A204.1 (cell line): ENCODE results near the gene EXOSC3.
"Not testable (repeated sequence)": the region's sequence is repeated elsewhere in the genome, so short reads cannot be mapped to it uniquely, and the experiment has no call there.

ENCODE experiments used
- FAIRE-seq: peaks from 2 replicates; lab custom pipeline; 2012; peaks lifted over from hg19 to GRCh38; lab: Jason Lieb, UNC

EXOSC3 gene

GRCh38 chr9:37784616-37785483 lies at the start of gene EXOSC3:
EXOSC3 (minus strand) TSS chr9:37785064; CDS start chr9:37785044, 20 bp downstream.
- peak; percentile 29 for FAIRE-seq

DNA sequence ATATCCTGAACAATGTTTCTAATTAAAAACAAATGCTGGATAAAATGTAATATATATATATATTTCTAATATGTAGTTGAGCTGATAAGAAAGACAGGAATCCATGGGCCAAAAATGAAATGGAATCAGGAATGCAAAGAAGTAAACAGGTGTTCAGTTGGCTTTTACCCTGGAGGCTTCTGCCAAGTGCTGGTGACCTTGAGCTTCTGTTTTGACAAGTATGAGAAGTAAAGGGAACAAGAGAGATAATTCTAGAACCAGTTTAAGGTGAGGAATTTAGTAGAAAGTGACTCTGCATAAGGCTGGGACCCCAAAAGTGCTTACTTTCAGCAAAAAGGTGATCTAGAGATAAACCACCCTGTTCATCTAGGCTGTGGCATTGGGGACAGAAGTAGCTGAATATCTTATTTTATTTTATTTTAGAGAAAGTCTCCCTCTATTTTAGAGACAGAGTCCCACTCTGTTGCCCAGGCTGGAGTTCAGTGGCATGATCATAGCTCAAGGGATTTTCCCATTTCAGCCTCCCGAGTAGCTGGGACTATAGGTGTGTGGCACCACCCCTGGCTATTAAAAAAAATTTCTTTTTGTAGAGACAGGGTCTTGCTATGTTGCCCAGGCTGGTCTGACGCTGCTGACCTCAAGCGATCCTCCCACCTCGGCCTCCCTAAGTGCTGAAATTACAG lies 42.8 kb upstream of the EXOSC3 start:
- no peak for FAIRE-seq

DNA sequence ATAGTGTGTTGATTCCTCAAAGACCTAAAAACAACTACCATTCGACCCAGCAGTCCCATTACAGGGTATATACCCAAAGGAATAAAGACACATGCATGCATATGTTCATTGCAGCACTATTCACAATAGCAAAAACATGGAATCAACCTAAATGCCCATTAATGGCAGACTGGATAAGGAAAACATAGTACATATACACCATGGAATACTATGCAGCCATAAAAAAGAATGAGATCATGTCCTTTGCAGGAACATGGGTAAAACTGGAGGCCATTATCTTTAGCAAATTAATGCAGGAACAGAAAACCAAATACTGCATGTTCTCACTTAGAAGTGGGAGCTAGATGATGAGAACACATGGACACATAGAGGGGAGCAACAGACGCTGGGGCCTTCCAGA lies 40.3 kb upstream of the EXOSC3 start:
- not testable (repeated sequence) for FAIRE-seq

- no peak for FAIRE-seq
Measured at GRCh38 chr9:37820142-37820541, 35.3 kb upstream of the EXOSC3 start.

- FAIRE-seq, result no peak
Measured at GRCh38 chr9:37818849-37819248, 34.0 kb upstream of the EXOSC3 start.

DNA sequence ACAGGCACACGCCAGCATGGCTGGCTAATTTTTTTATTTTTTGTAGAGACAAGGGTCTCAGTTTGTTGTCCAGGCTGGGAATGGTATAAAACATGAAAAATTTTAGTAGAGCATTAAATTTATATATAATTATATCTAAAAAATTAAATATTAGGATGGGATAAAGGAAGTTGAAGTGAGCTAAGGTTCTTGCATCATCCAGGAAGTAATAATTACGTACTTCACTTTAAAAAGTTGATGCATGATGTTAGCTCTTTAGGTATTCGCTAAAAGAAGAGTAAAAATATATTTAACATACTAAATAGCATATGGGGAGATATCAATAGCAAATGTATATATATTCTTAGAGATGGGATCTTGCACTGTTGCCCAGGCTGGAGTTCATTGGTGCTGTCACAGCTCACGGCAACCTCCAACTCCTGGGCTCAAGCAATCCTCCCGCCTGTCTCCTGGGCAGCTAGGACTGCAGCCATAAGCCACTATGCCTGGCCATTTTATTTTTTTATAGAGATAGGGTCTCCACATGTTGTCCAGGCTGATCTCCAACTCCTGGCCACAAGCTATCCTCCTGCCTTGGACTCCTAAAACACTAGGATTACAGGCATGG lies 28.0 kb upstream of the EXOSC3 start:
- no peak for FAIRE-seq

- no peak for FAIRE-seq
Measured at GRCh38 chr9:37811906-37812476, 27.1 kb upstream of the EXOSC3 start.

DNA sequence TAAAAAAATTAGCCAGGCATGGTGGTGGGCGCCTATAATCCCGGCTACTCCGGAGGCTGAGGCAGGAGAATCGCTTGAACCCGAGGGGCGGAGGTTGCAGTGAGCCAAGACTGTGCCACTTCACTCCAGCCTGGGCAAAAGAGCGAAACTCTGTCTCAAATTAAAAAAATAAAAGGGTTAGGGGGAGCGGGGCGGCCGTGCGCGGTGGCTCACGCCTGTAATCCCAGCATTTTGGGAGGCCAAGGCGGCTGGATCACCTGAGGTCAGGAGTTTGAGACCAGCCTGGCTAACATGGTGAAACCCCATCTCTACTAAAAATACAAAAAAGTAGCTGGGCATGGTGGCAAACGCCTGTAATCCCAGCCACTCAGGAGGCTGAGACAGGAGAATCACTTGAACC lies 24.8 kb upstream of the EXOSC3 start:
- not testable (repeated sequence) for FAIRE-seq

DNA sequence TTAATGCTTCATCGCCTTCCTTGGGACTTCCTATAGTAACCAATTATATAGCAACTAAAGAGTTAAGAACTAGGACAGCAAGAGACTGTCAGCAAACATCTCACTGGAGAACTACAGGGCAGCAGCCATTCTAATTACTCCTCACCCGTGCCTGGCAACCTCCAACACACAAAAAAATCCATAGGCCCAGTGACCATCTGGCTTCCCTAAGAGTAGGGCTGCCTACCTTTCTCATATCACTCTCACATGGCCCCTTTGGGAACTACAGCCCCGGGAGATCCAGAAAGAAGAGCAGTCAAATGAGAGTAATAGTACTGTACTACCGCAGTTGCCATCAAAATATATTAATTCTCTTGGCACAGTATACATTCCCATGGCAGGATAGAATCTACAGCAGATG lies 21.4 kb upstream of the EXOSC3 start:
- no peak for FAIRE-seq

- no peak for FAIRE-seq
Measured at GRCh38 chr9:37801959-37802711, 17.3 kb upstream of the EXOSC3 start.

GRCh38 chr9:37801287-37801850 lies 16.5 kb upstream of the EXOSC3 start:
- FAIRE-seq, result no peak

- no peak for FAIRE-seq
Measured at GRCh38 chr9:37800631-37801286, 15.9 kb upstream of the EXOSC3 start, which contains the start of gene DCAF10. DCAF10 (plus strand) TSS chr9:37800797; CDS start chr9:37800867, 70 bp downstream.

DNA sequence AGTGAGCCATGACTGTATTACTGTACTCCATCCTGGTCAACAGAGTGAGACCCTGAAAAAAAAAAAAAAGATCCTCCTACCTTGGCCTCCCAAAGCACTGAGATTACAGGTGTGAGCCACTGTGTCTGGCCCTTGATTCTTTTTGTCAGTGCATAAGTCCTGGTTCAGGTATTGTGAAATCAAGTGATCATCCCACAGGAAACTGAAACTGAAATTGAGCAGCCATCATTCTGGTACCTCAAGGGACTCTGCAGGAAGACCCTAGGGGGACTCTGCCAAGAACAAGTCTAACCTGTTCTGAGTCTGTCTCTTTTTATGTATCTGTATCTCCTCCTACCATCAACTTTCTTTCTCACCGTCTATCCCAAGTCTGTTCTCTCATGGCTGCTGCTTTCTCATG lies 13.8 kb upstream of the EXOSC3 start:
- FAIRE-seq, result no peak

GRCh38 chr9:37796232-37796631 lies 11.4 kb upstream of the EXOSC3 start:
- FAIRE-seq, result no peak

- FAIRE-seq, result no peak
Measured at GRCh38 chr9:37792122-37792521, 7.3 kb upstream of the EXOSC3 start.

DNA sequence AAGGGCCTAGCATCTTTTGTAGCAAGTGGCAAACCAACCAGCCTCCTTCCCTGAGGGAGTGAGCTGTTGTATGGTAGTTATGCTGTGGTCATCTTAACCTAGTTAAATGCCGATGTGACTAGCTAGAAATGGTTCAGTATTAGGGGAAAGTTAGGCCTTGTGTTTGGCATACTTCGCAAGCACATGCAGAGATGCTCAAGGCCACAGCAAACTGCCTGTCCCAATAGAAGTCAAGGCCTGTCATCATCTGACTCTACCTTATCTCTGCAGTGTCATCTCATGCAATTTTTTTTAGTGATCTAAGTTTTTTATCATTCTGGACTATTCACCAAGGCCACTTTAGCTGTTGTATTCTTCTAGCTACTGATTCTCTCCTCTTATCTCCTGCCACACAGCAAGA lies 5.2 kb upstream of the EXOSC3 start:
- no peak for FAIRE-seq

DNA sequence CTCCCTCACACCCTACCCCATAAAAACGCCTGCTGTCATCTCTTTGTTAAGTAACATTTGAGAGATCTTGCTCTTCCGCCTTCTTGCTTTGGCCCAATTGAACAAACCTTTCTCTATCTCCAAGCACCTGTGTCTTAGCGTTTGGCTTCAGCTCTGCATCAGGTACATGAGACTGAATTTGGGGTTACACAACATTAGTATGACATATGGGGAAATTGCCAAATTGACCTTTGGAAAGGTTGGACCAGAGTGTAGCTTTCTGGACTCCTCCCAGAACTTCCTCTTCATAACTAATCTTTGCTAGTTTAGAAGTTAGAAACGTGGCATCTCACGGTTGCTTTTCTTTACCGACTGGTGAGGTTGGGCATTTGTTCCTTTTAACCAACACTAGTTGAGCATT lies 3.5 kb upstream of the EXOSC3 start:
- no peak for FAIRE-seq

DNA sequence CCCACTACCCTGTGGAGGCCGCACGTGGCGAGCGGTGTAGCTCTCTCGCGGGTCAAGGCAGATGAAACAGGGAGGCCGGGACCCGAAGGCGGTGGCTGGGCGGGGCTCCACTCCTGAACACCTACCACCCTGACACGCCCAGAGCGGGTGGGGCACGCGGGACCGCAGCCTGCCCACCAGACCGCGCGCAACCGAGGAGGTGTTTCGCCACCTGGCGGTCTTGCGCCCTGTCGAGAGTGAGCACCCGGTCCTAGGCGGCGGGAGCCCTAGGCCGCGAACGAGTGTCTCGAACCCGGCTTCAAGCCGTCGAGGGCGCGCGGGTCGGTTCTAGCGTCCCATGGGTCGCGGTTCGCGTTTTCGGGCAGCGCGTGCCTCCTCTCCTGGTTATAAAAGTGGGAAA lies 2.2 kb upstream of the EXOSC3 start:
- no peak for FAIRE-seq

DNA sequence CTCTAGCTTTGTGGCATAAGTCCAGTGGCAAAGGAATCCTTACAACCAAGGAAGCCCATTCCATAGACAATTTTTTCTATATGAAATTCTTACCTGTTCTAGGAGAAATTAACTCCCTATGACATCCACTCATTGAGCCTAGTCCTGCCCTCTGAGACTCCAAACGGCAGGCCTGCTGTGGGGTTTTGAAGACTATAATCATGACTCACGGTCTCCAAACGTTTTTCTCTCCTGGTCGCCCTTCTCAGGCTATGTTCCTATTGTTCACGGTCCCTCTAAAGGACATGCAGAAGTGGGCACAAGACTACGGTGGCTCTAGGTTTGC lies 611 bp downstream of the EXOSC3 start:
- FAIRE-seq, result no peak

DNA sequence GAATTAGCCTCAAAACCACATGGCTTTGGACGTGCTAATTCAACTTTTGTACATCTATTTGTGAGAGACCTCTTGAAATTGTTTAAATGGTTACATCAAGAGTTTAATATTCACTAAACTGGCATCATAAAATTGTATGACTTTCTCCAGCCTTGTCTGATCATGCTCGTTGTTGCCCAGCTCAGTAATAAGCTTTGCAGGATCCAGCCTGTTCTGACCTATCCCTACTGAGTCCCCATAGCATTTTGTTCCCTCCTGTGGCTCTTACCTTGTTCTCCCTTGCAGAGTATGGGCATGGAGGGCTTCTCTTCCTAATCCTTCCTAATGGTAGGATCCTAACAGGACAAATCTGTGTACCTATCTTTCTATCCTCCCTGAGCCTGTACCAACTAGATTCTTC lies 6.3 kb downstream of the EXOSC3 start:
- FAIRE-seq, result no peak

DNA sequence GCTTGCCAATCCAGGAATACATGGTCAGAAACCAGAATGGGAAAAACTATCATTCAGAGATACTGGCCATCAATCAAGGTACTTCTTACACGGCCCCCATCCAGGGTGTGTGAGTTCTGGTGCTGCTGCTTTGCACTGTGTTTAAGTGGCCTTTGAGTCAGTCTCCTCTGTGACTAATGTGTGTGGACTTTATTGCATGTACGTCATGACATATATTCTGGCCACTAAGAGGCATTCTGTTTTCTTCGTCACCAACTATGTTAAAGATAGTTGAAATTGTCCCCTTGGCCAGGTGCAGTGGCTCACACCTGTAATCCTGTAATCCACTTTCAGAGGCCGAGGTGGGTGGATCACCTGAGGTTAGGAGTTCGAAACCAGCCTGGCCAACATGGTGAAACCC lies 8.5 kb downstream of the EXOSC3 start:
- FAIRE-seq, result no peak
